Gastrocnemius medialis (tissue), 4 donors: ENCODE results near the gene CPSF3. TPM values are rescaled to one million over a fixed set of nuclear protein-coding genes. Genes with fewer than 3 reads are reported as not detected.

Source experiments
- ATAC-seq, 2 donors: fragments of 150-250 bp; one replicate each; pipeline ENCODE4 v1.9.1; 2016
- DNase-seq, 2 donors: peaks; one replicate each; pipeline ENCODE4 v3.0.0-alpha.2; 2019
- H3K27ac ChIP-seq, 4 donors: fragments of 200-600 bp; sonication (generic); 1 replicate in 1 of 4; 2 replicates in 3 of 4; pipeline ENCODE4 v1.5.1; 2016 to 2018; ENCODE audit warnings: mild to moderate bottlenecking in 2 of 4, moderate library complexity in 1 of 4
- H3K27me3 ChIP-seq, 3 donors: fragments of 200-600 bp; sonication (generic) in 2 of 3; 1 replicate in 1 of 3; 2 replicates in 2 of 3; pipeline versions ENCODE4 v1.5.1 to v1.6.0; 2016 to 2019; ENCODE audit warnings: mild to moderate bottlenecking in 1 of 3, moderate library complexity in 1 of 3
- H3K36me3 ChIP-seq, 2 donors: fragments of 200-600 bp; sonication (generic) in 1 of 2; one replicate each; pipeline ENCODE4 v1.5.1; 2017 to 2018
- H3K4me1 ChIP-seq, 2 donors: fragments of 200-600 bp; sonication (generic) in 1 of 2; one replicate each; pipeline ENCODE4 v1.5.1; 2016 to 2017; ENCODE audit warnings: mild to moderate bottlenecking in 2 of 2
- H3K4me3 ChIP-seq, 4 donors: fragments of 200-600 bp; sonication (generic) in 3 of 4; 1 replicate in 1 of 4; 2 replicates in 3 of 4; pipeline ENCODE4 v1.5.1; 2016 to 2019; ENCODE audit warnings: mild to moderate bottlenecking in 2 of 4
- H3K9me3 ChIP-seq, 3 donors: fragments of 200-600 bp; sonication (generic) in 2 of 3; 1 replicate in 1 of 3; 2 replicates in 2 of 3; pipeline ENCODE4 v1.5.1; 2016 to 2019
- POLR2A ChIP-seq, 2 donors: fragments of 450-650 bp; IDR thresholded peaks; one replicate each; pipeline ENCODE4 v1.6.1; 2017; ENCODE audit warnings: antibody characterized with exemption in 2 of 2, mild to moderate bottlenecking in 2 of 2, moderate library complexity in 2 of 2
- in situ Hi-C, 4 donors: fragments of 200-750 bp; cut with MboI; loops; one replicate each; pipeline versions ENCODE4 v1.15.0 to v1.8.0; 2017; ENCODE audit warnings: low sequenced_read_pairs in 4 of 4
- intact Hi-C: fragments of 100-400 bp; cut with DNase I; formaldehyde crosslinking; loops from one replicate; pipeline ENCODE4 v1.15.1; 2023; ENCODE audit warnings: low total_unique reads
- total RNA-seq, 4 donors: library from RNA; depleted of rRNA; stranded (reverse); fragments of >200 nt; gene quantifications; one replicate each; pipeline versions ENCODE4 v1.1.0 to v1.2.3, GENCODE V29; 2016
- TF ChIP-seq, protein P1 (sequence below), 5 experiments: fragments of 450-650 bp in 3 of 5; fragments of 200-600 bp in 2 of 5; sonication (generic) in 2 of 5; IDR thresholded peaks in 4 of 5; conservative IDR thresholded peaks in 1 of 5; 1 replicate in 4 of 5; 2 replicates in 1 of 5; pipeline ENCODE4 v1.5.1; 2016 to 2019; ENCODE audit warnings: antibody characterized with exemption in 5 of 5, mild to moderate bottlenecking in 3 of 5, moderate library complexity in 3 of 5

The CPSF3 gene
- total RNA-seq, 4 donors from 2014 or later, result 20.9 to 51.8 (median 24.1) TPM

DNA sequence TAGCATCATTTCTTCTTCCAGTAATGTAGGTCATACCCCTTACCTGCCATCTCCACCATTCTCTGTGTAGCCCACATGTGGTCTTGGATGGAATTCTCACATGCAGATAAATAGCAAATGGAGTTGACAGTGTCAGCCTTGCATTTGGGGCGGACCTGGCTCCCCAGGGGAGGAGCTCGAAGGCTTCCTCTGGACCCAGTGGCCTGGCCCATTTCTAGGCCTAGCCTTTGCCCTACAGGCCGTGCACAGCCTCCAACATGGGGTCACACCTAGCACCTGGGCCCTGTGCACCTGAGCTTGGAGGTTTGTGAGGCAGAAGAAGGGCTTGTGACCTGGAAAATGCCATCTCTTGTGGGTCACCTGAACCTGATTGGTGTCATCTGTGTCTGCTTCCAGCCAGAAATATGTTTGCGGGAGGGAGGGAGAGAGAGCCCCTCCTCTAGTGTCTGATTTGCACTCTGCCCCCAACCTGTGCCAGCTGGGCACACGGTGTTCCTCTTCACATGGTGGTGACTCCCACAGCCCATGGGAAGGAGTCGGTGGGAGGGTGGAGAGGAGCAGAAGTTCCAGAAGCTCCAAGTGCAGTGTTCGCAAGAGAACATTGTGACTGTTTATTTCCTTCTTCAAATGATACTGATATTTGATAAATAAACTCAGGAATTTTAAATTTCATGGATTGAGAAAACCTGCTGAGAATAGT, 33.2 kb upstream of the CPSF3 start:
- Histone ChIP-seq H3K9me3 (no peaks in the 10 kb centered on the region), H3K27me3 (no peaks in the 10 kb centered on the region), H3K27ac (no peak overlapping the region), H3K4me3 (no peak overlapping the region), H3K36me3 (peaks cover 0 to 4% of the 10 kb centered on the region in 2 donors), H3K4me1 (peaks cover 0 to 5% of the 10 kb centered on the region in 2 donors)
- TF ChIP-seq POLR2A (IDR thresholded peaks at IDR 0.05), result no peak
- no peak for DNase-seq
- ATAC-seq, result no peak
- in situ Hi-C loops (no loop called here), intact Hi-C loops (no loop called here)

DNA sequence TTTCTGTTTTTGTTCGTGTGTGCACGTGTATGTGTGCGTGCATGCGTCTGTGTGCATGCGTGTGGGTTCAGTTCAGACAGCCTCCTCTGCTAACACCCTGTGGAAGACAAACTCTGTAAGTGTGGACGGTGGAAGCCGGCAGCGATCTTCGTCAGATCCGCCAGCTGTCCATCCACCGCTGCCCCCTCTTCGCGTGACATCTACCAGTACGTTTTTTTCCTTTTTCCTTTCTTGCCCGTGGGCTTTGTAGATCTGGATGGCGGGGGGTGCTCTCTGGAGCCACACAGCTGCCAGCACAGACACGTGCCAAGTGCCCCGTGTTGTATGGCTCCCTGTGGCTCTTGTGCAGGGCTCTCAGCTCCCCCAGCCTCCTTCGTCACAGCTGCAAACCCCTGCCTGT, 32.5 kb upstream of the CPSF3 start:
- in situ Hi-C loops (no loop called here), intact Hi-C loops (no loop called here)
- TF ChIP-seq POLR2A (IDR thresholded peaks at IDR 0.05), result no peak
- TF ChIP-seq, protein P1, sequence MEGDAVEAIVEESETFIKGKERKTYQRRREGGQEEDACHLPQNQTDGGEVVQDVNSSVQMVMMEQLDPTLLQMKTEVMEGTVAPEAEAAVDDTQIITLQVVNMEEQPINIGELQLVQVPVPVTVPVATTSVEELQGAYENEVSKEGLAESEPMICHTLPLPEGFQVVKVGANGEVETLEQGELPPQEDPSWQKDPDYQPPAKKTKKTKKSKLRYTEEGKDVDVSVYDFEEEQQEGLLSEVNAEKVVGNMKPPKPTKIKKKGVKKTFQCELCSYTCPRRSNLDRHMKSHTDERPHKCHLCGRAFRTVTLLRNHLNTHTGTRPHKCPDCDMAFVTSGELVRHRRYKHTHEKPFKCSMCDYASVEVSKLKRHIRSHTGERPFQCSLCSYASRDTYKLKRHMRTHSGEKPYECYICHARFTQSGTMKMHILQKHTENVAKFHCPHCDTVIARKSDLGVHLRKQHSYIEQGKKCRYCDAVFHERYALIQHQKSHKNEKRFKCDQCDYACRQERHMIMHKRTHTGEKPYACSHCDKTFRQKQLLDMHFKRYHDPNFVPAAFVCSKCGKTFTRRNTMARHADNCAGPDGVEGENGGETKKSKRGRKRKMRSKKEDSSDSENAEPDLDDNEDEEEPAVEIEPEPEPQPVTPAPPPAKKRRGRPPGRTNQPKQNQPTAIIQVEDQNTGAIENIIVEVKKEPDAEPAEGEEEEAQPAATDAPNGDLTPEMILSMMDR (IDR thresholded peaks at IDR 0.05 in 4 of 5, conservative IDR thresholded peaks at IDR 0.05 in 1 of 5), result no peak
- no peak for ATAC-seq
- Histone ChIP-seq H3K4me1 (peaks cover 0 to 5% of the 10 kb centered on the region in 2 donors), H3K4me3 (no peak overlapping the region), H3K9me3 (no peaks in the 10 kb centered on the region), H3K27me3 (no peaks in the 10 kb centered on the region), H3K36me3 (peaks cover 0 to 4% of the 10 kb centered on the region in 2 donors), H3K27ac (no peak overlapping the region)
- no peak for DNase-seq

DNA sequence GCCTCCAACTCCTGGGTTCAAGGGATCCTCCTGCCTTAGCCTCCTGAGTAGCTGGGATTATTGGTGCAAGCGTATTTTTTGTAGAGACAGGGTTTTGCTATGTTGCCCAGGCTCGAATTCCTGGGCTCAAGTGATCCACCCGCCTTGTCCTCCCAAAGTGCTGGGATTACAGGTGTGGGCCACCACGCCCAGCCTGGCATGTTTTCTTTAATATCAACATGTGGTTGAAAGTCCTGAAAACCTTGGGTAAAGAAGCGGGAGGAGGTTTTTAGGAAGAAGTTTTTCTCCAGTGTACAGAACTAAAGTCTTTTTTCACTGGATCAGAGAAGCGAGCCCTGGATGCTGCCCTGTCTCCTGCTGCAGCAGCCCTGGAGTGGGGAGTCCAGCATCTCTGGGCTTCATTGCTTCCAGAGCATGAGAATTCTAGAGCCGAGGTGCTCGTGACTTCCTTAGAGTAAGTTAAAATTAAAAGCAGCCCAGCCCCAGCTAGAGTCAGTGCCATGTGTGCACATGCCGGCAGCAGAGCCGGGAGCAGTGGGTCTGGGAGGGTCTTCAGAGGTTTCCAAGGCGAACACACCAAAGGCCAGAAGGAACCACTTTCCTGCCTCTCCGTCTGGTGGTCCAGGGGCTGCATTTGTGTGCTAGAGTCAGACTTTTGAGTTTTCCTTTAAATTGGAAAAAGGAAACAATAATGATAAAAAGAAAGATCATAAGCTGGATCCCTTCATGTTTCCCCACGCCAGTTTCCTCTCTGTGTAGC, 31.3 kb upstream of the CPSF3 start:
- peak overlapping the region; percentile 52 to 76 (median 61) for H3K27ac ChIP-seq
- H3K4me3 ChIP-seq, result no peak overlapping the region
- in situ Hi-C loops (no loop called here), intact Hi-C loops (no loop called here)
- no peak for DNase-seq
- H3K36me3 ChIP-seq, result peaks cover 0 to 4% of the 10 kb centered on the region in 2 donors
- TF ChIP-seq POLR2A (IDR thresholded peaks at IDR 0.05), result no peak
- TF ChIP-seq, protein P1 (IDR thresholded peaks at IDR 0.05 in 4 of 5, conservative IDR thresholded peaks at IDR 0.05 in 1 of 5), result no peak
- no peaks in the 10 kb centered on the region for H3K9me3 ChIP-seq
- H3K27me3 ChIP-seq, result no peaks in the 10 kb centered on the region
- no peak for ATAC-seq
- H3K4me1 ChIP-seq, result peaks cover 0 to 5% of the 10 kb centered on the region in 2 donors

DNA sequence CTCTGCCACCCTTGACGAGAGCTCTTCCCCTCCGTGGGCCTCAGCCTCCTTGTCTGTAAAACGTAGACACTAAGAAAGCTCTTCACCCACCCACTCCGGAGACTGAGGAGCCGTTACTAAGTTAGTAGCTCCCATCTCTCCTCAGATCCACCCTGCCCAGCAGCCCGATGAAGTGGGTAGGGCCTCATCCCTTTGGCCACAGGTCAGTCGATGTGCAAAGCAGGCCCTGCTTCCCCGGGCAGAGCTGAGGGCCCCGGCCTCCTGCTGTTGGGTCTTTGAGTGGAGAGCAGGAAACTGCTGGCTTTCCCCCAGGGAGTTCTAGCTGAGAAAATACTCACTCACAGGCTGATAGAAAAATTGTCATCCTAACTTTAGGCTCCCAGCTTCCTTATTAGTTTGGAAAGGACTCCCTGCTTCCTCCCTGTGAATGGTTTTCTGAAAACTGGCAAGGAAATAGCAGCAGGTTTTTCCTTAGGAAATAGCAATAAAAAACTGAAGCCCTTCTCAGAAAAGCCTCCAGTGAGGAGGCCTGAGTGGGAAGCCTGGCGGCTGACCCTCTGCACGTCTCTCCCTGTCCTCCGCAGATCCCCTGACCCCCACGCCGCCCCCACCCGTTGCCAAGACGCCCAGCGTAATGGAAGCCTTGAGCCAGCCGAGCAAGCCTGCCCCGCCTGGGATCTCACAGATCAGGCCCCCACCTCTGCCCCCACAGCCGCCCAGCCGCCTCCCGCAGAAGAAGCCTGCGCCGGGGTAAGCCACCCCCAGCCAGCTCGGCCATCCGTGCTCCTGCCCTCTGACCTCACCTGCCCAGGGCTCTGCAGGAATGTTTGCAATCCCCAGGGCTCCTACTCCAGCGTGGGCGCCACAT, 30.3 kb upstream of the CPSF3 start:
- in situ Hi-C loops, result no loop called here
- ATAC-seq, result peak; percentile 23 to 27

More for the DNA sequence above, 30.3 kb upstream of the CPSF3 start:
- no peak overlapping the region for H3K4me3 ChIP-seq
- H3K4me1 ChIP-seq, result peaks cover 0 to 5% of the 10 kb centered on the region in 2 donors
- TF ChIP-seq POLR2A (IDR thresholded peaks at IDR 0.05), result no peak
- TF ChIP-seq, protein P1 (IDR thresholded peaks at IDR 0.05 in 4 of 5, conservative IDR thresholded peaks at IDR 0.05 in 1 of 5), result no peak
- no peaks in the 10 kb centered on the region for H3K27me3 ChIP-seq
- intact Hi-C loops, result no loop called here
- no peaks in the 10 kb centered on the region for H3K9me3 ChIP-seq
- peak overlapping the region; percentile 52 to 76 (median 61) for H3K27ac ChIP-seq
- no peak for DNase-seq
- peaks cover 0 to 4% of the 10 kb centered on the region in 2 donors for H3K36me3 ChIP-seq
